HG03139 (cell line): Measurements from ENCODE around the gene DDX3X.
A peak's percentile ranks its signal among the peaks of the same experiment; 100 is the strongest.
"Not testable (repeated sequence)": the region's sequence is repeated elsewhere in the genome, so short reads cannot be mapped to it uniquely, and the experiment has no call there.

Experiments
- ATAC-seq: cut with Tn5 transposase; IDR thresholded peaks from one replicate; pipeline ENCODE4 v1.9.1; 2021; ENCODE audit not compliant: unreplicated experiment

DDX3X gene

DNA sequence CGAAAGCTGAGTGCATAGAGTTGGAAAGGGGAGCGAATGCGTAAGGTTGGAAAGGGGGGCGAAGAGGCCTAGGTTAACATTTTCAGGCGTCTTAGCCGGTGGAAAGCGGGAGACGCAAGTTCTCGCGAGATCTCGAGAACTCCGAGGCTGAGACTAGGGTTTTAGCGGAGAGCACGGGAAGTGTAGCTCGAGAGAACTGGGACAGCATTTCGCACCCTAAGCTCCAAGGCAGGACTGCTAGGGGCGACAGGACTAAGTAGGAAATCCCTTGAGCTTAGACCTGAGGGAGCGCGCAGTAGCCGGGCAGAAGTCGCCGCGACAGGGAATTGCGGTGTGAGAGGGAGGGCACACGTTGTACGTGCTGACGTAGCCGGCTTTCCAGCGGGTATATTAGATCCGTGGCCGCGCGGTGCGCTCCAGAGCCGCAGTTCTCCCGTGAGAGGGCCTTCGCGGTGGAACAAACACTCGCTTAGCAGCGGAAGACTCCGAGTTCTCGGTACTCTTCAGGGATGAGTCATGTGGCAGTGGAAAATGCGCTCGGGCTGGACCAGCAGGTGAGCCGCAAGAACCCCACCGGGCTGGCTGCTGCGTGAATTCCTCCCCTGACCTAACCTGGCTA, at the start of gene DDX3X:
Gene DDX3X, plus strand, starts transcription at position 419 of the 619 bp plus-strand sequence. Its CDS starts 91 bp downstream, at position 510.
- ATAC-seq, result peak; percentile 38

DNA sequence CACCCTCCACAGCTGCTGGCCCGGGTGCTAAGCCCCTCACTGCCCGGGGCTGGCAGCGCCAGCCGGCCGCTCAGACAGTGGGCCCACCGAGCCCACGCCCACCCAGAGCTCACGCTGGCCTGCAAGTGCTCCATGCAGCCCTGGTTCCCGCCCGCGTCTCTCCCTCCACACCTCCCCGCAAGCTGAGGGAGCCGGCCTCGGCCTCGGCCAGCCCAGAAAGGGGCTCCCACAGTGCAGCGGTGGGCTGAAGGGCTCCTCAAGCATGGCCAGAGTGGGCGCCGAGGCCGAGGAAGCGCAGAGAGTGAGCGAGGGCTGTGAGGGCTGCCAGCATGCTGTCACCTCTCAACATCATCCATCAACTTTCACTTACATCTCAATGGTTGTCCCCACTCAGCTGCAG, 48.0 kb upstream of the DDX3X start:
- ATAC-seq, result not testable (repeated sequence)

DNA sequence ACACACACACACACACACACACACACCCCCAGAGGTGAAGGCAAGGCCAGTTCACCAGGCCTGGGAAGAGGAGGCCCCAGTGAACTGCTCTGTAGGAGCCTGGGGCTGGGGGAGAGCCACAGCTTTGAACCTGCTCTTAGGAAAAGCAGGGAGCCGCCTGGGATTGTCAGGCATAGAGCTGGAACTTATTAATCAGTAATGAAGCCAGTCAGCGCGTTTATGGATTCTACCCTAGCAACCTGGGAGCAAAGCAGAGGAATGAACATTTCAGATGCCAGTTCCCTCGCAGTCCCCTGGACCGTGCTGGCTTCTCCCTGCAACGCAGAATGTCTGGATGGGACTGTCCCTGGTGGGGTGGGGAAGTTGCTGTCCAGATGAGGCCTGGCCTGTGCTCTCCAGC, 45.3 kb upstream of the DDX3X start:
- ATAC-seq, result no peak

DNA sequence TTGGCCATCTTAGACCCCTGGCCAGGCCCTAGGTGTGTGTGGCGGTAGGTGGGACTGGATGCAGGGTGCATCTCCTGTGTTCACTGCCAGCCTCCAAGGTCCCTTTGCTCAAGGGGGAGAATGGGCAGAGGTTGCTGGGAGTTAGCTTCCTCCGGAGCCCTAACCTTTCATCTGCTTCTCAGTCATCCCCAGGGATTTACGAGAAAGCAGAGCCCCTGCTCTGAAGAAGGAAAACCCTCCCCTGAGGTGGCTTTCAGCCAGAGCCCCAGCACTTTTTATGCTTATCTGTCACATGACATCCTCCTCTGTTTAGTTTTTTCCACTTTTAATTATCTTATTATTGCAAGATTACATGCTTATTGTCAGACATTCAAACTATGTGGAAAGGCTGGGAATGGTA, 44.9 kb upstream of the DDX3X start:
- ATAC-seq, result no peak

DNA sequence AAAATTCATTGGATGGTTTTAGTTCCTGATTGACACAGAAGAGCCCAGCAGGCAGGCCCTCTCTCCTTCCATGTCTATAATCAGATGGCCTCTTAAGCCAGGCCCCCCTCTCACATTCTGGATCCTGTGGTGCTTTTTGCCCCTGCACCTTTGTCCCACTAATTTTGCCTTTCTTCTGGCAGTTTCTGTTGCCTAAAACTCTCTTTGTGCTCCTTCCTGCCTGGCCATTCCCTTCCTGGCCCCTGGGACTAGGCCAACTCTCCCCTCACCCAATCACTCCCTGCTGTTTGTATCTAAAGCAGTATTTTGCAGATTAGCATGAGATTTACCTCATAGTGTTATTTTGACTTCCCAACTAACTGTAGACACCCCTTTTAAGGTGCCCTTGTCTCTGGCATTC, 42.7 kb upstream of the DDX3X start:
- ATAC-seq, result no peak

DNA sequence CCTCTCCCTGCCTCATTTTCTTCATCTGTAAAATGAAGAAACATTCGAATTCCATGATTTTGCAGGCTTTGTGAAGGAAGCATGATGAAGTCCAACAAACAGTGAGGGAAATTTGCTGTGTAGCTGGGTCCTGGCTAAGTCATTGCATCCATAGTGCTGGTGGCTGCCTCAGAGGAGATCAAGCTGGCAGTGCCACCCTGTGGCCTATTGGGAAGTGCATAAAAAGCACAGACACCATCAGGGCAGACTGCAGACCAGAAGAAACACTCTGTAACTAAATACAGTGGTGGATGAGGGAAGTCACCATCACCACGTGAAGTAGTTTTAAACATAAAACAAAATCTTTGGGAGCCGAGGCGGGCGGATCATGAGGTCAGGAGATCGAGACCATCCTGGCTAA, 40.7 kb upstream of the DDX3X start:
- ATAC-seq, result no peak

DNA sequence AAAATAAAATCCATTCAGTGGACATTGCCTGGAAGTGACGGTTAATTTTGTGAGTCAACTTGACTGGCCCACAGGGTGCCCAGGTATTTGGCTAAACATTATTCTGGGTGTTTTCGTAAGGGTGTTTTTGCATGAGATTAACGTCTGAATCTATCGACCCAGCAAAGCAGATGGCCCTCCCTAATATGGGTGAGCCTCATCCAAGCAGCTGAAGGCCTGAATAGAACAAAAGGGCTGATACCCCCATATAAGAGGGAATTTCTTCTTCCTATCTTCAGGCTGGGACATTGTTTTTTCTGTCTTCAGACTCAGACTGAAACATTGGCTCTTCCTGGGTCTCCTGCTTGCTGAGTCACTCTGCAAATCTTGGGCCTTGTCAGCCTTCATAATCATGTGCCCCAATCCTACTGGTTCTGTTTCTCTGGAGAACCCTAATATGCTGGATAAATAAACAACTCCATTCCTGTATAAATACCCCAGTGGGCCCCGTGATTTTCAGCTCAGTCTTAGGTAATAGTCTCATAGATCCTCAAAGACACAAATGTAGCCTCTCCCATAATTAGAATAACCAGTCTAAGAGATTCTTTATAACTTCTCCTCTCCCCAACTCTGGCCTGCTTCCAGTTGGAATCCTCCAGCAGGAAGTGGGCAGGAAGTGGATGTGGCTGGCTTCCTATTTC, 33.1 kb upstream of the DDX3X start:
- ATAC-seq, result no peak

DNA sequence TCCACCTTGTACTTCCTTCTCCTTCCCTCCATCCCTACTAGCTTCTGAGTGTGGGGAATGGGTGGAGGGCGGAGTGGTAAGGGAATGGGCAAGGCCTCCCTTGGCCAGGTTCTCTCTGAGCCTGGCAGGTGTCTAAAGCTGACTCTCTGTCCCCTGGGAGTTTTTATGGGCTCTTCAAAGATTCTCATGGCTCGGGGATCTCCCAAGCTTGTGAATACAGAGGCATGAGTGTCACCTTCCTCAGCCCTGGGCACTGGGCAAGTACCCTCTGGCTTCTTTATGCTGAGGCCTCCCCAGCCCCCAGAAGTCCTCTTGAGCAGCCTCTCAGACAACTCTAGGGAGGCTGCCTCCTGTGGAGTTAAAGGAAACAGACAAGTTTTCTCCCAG, 32.5 kb upstream of the DDX3X start:
- ATAC-seq, result no peak

DNA sequence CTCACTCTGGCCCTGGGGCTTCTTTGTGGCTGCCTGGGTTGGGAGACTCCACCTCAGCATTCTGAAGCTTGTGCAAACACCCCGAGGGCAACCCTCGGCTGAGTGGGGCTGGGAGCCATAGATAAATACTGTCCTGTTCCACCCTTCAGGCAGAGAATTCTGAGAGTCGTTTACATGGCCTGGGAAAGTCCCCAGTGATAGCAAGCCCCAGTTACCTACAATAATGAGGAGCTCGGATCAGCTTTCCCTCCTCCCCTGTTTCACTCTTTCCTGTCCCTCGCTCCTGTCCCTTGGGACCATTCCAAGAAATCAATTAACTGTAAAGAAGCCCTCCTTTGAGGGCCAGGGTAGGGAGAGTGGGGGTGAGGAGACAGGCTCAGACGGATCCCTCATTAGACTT, 31.6 kb upstream of the DDX3X start:
- no peak for ATAC-seq

DNA sequence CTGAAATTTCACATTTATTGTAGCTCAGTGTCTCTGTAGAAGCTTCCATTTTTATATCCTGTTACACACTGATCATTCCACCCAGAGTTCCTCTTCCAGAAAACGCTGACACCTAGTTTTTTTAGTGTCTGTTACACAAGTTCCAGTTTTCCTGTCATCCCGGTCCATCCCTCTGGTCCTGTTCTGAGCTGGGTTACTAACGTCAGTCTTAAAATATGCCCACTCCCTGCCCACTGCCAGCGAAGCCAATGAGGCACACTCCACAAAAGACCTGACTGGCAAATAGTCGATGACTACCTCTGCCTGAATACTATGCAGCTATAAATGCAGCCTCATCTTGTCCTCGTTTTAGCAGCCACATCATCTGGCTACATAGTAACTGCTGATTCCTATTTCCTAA, 30.9 kb upstream of the DDX3X start:
- no peak for ATAC-seq

DNA sequence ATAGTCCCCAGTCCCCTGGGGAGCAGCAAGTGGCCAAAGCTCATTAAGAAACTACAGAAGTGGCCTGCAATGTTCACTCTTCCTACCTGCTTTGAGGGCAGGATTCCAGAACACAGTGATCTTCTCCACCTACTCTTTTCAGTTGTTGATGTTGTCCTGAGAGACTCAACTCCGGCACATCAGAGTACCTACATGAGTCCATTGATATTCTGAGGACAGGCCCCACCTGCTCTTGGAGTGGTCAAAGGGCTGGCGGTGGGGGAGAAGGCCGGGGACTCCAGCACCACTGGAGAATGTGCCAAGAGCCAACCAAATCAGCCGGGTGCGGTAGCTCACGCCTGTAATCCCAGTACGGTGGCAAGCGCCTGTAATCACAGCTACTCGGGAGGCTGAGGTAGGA, 29.8 kb upstream of the DDX3X start:
- no peak for ATAC-seq

DNA sequence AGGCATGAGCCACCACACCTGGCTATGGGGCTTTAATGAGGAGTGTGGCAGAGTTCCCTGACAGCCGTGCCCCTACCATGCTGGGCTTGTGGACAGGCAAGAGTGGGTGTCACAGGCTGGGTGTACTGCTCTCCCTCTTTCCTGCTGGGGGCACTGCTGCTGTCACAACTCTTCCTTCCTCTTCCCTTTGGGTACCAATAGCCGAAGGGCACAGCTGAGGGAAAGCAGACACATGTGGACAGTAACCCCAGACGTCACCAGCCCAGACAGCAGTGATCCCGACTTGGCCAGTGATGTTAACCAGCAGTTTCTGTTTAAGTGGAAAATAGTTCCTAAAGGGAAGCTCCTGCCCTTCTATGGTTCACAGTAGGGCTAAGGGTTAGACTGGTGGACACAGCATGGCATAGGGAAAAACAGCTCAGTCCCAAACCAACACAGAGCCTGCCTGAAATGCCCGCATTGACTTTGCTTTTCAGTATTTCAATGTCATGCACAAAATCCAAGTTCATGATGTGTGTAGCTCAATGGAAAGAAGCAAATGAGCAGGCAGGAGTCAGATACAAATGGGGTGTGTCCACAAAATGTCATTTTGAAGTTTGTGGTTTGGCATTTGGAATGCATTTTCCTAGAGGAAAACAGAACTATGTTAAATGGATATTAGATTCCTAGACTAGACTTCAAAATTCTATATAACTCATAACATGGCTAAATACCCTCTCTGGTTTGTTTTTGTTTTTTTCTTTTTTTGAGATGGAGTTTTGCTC, 24.9 kb upstream of the DDX3X start:
- no peak for ATAC-seq

DNA sequence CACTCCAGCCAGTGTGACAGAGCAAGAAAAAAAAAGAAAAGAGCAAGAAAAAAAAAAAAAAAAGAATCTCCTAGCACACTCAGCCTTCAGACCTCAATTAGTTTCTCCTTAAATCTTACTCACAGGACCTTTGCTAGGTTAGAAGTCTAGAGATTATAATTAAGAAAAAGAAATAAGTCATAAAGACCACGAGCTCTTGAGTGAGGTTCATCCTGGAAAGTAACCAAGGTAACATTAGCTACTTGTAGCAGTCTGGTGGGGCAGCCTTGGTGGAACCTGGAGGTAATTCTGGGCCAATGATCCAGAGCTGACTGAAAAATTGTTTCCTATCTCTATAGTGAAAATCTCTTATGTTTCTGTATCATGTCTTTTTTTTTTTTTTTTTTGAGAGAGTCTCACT, 21.2 kb upstream of the DDX3X start:
- no peak for ATAC-seq

DNA sequence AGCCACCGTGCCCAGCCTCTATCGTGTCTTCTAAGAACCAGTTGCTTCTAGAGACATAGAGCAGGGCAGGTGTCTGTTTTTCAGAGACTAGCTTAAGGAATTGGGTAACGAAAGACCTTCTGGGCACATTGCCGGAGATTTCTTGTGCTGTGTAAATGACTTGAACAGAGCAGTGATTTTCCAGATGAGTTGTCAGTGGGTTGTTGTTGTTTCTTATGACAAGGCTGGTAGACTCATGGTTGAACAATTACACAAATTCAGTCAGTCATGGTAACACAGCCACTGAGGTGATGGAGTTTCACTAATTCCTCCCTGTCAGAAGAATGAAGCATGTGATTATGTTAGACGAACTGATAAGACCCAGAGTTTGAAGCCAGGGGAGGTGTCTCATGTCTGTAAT, 20.5 kb upstream of the DDX3X start:
- ATAC-seq, result no peak

DNA sequence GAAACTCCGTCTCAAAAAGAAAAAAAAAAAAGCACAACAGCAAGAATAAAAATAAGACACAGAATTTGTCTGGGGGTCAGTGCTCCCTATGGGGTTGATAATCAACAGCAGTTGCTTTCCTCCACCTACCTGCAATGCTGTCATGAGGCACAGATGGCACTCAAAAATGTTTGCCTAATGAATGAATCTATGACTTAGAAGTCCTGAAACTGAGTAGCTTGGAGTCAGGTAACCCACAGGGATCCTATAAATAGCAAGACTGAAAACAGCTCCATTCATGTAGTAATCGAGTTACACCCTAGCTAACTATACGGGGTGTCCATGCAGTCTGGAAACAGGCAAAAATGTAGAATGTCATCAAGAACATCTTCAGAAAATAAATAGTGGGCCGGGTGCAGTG, 19.8 kb upstream of the DDX3X start:
- no peak for ATAC-seq

DNA sequence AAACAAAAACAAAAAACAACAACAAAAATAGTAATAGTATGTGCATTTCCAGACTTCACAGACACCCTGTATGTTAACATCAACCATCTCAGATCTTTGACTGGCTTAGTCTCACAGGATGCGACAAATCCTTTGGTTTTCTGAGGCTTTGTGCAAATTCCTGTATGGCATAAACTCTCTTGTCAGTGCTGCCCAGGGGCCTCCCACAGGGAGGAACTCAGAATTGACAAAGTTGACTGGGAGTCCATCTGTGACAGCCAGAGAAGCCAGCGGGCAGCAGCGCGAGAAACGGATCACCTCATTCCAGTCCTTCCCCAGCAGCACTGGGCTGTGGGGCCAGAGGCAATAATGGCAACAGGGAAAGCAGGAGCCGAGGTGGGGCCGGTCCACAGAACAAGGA, 19.1 kb upstream of the DDX3X start:
- ATAC-seq, result no peak

DNA sequence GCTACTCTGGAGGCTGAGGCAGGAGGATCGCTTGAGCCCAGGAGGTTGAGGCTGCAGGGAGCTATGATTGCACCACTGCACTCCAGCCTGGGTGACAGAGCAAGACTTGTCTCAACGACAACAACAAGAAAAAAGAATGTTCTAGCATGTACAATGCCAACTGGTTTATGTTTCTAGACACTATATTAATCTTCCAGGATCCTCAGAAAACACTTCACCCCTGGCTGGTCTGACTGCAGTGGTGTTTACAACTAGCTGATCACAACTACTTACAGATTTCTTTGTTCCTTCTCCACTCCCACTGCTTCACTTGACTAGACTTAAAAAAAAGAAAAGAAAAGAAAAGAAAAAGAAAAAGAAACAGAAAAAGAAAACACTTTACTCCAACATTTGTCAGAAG, 17.7 kb upstream of the DDX3X start:
- ATAC-seq, result not testable (repeated sequence)

DNA sequence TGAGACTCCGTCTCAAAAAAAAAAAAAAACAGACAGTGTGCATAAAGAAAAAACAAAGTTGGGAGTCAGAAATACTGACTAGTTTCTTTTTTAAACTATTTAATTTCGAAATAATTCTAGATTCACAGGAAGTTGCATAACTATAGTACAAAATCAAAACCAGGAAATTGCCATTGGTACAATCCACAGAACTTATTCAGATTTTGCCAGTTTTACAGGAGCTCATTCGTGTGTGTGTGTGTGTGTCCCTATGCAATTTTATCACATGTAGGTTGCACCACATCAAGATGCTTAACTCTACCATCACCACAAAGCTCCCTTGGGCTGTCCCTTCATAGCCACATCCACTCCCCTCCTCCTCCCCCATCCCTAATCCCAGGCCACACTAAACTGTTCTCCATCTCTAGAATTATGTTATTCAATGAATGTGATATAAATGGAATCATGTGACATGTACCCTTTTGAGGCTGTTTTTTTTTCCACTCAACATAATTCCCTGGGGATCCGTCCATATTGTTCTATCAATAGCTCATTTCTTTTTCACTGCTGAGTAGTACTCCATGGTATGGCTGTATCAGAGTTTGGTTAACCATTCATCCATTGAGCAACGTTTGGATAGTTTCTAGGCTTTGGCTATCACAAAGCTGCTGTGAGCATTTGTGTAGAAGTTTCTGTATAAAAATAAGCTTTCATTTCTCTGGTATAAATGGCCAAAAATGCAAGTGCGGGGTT, 16.3 kb upstream of the DDX3X start:
- ATAC-seq, result no peak

DNA sequence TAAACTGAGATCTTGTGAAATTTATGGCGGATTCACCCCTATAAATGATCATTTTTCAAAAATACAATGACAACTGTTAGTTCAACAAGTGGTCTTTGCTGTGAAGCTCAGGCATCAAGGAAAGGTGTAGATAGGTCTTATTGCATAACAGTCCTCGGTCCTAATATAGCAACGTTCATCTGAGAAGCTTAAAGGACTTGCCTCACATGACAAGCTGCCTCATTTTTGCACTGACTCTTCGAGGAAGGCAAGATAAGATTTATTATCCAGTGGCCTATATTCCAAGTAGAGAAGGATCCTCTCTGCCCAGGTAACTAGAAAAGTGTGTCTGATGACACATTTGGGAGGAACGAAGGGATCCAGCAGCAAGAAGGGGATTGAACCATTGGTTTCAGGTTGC, 13.6 kb upstream of the DDX3X start:
- no peak for ATAC-seq

DNA sequence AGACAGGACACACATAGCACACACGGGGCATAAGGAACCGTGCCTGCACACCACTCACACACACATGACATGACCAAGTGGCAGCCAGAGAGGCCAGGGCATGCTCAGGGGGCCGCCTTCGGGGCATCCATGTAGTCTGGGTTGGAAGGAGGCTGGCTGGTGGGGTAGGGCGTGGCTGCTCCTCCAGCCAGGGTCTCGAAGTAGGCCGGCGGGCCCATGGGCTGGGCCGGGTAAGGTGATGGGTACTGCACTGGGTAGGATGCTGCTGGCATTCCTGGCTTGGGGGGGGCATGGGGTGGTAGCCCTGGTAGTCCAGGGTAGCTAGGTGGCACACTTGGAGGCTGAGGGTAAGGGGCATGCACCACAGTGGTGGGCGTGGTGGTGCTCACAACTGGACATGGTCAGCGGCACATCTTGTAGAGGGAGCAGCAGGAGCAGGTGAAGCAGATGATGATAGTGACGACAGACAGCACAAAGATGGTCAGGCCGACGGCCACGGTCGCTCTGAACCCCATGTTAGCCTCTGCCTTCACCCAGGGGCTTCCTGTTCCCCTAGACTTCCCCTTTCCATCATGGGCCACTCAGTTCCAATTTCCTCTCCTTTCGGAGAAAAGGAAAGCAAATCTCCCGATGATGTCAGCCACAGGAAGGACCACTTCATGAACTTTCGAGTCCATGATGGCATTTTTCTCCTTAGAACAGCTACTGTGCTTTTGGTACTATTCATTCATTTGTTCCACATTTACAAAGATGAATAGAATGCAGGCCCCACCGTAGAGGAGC, 10.9 kb upstream of the DDX3X start:
- ATAC-seq, result no peak

DNA sequence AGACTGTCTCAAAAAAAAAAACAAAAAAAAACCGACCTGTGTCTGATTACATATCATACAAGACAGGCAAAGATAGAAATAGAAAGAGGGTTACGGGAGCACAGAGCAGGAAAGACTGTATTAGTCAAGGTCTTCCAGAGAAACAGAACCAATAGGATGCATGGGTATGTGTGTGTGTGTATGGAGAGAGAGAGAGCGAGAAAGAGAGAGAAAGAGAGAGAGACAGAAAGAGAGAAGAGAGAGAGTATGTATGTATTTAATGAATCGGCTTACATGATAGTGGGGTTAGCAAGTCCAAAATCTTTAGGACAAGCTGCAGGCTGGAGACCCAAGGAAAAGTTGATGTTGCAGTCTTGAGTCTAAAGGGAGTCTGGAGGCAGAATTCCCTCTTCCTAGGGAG, 7.5 kb upstream of the DDX3X start:
- no peak for ATAC-seq
